C4-2B (cell line): Measurements from ENCODE around the gene DTNA.

Experiments used
- CTCF ChIP-seq: fragments of 450-650 bp; conservative IDR thresholded peaks from 2 replicates; pipeline ENCODE4 v1.5.1; 2017; ENCODE audit warnings: mild to moderate bottlenecking
- ZFX ChIP-seq: fragments of 450-650 bp; IDR thresholded peaks from 2 replicates; pipeline ENCODE4 v1.6.1; 2017

- TF ChIP-seq CTCF: no peak
- TF ChIP-seq ZFX: no peak
These were observed 70.8 kb downstream of the DTNA start for GRCh38 chr18:34780856-34781255.
